HCT116 (cell line): ENCODE measurements around the gene HIVEP3. TPM values are rescaled to one million over a fixed set of nuclear protein-coding genes. Genes with fewer than 3 reads are reported as not detected.

Source experiments
- ATAC-seq: fragments of 200-7000 bp; cut with Tn5 transposase; 2 replicates; pipeline ENCODE4 v1.9.1; 2020; ENCODE audit warnings: mild to moderate bottlenecking, moderate library complexity
- BruUV-seq: library from RNA; stranded (reverse); fragments of 400-500 nt; replicated peaks from 2 replicates; lab custom pipeline; 2021; lab: Mats Ljungman, UMichigan
- CTCF ChIA-PET: fragments of 300-600 bp; sonication (Branson Sonifier 250); formaldehyde crosslinking; loops from one replicate; lab custom pipeline; 2021; ENCODE audit warnings: antibody characterized with exemption; lab: Charles Lee
- POLR2A ChIA-PET: fragments of 300-600, 350-600 bp; sonication (Branson Sonifier 250); formaldehyde crosslinking; loops from one replicate; lab custom pipeline; 2021; ENCODE audit warnings: antibody characterized with exemption; lab: Charles Lee
- RAD21 ChIA-PET, 2 experiments: fragments of 300-600 bp; sonication (Branson Sonifier 250); formaldehyde crosslinking; loops; one replicate each; lab custom pipeline; 2023; ENCODE audit warnings: low total read pairs in 2 of 2; ENCODE audit not compliant: uncharacterized antibody in 2 of 2, unreplicated experiment in 2 of 2, low non-redundant PET in 1 of 2; lab: Charles Lee
- DNase-seq: peaks from one replicate; pipeline ENCODE4 v3.0.0-alpha.2; 2010; ENCODE audit warnings: low read depth, low spot score
- H2AFZ ChIP-seq: fragments of 200-600 bp; shearing (Covaris generic), sonication (generic); 2 replicates; pipeline ENCODE4 v1.6.1; 2017; ENCODE audit warnings: low read depth, mixed run types, mixed read lengths, antibody characterized with exemption, low read length; ENCODE audit not compliant: poor library complexity, severe bottlenecking
- H3K27ac ChIP-seq: 2 replicates; pipeline ENCODE4 v1.5.1; 2012; ENCODE audit warnings: low read depth, low read length
- H3K27me3 ChIP-seq: fragments of 200-600 bp; sonication (generic); 2 replicates; pipeline ENCODE4 v1.6.1; 2016; ENCODE audit warnings: mixed run types, low read length, mixed read lengths; ENCODE audit not compliant: insufficient read depth
- H3K36me3 ChIP-seq, 2 experiments: fragments of 200-500 bp in 1 of 2; fragments of 200-600 bp in 1 of 2; sonication (Bioruptor generic) in 1 of 2; sonication (generic) in 1 of 2; 2 replicates each; pipeline versions ENCODE4 v1.5.1 to v1.6.1; 2014 to 2016; ENCODE audit warnings: low read length in 2 of 2, inconsistent platforms in 1 of 2, mixed read lengths in 1 of 2, mixed run types in 1 of 2; ENCODE audit not compliant: insufficient read depth in 2 of 2, control insufficient read depth in 1 of 2
- H3K4me1 ChIP-seq, 2 experiments: fragments of 200-600 bp in 1 of 2; sonication (generic) in 1 of 2; 2 replicates each; pipeline versions ENCODE4 v1.5.1 to v1.6.1; 2012 to 2017; ENCODE audit warnings: low read length in 2 of 2, inconsistent platforms in 1 of 2, mild to moderate bottlenecking in 1 of 2, mixed read lengths in 1 of 2, mixed run types in 1 of 2, moderate library complexity in 1 of 2; ENCODE audit not compliant: insufficient read depth in 2 of 2, control insufficient read depth in 1 of 2
- H3K4me2 ChIP-seq: fragments of 200-600 bp; sonication (generic); 2 replicates; pipeline ENCODE4 v1.6.1; 2017; ENCODE audit warnings: mixed run types, low read length, mixed read lengths
- H3K4me3 ChIP-seq, 2 experiments: fragments of 200-600 bp in 1 of 2; sonication (generic) in 1 of 2; replicated peaks in 1 of 2; 2 replicates each; pipeline ENCODE4 v1.5.1; 2011 to 2016; ENCODE audit warnings: low read length in 2 of 2, control low read depth in 1 of 2, low read depth in 1 of 2, mild to moderate bottlenecking in 1 of 2, mixed read lengths in 1 of 2, mixed run types in 1 of 2
- H3K79me2 ChIP-seq: fragments of 200-600 bp; sonication (generic); 2 replicates; pipeline ENCODE4 v1.6.1; 2017; ENCODE audit warnings: mild to moderate bottlenecking, mixed run types, low read length, moderate library complexity, mixed read lengths; ENCODE audit not compliant: insufficient read depth
- H3K9ac ChIP-seq: fragments of 200-600 bp; sonication (generic); 2 replicates; pipeline ENCODE4 v1.6.1; 2016; ENCODE audit warnings: low read length, mixed read lengths
- H3K9me2 ChIP-seq: fragments of 200-600 bp; sonication (generic), shearing (Covaris generic); 2 replicates; pipeline ENCODE4 v1.6.1; 2017; ENCODE audit warnings: mixed run types, mild to moderate bottlenecking, moderate library complexity; ENCODE audit not compliant: insufficient read depth
- H3K9me3 ChIP-seq, 2 experiments: fragments of 200-500 bp in 1 of 2; fragments of 200-600 bp in 1 of 2; sonication (Bioruptor generic) in 1 of 2; sonication (generic) in 1 of 2; 2 replicates each; pipeline ENCODE4 v1.6.1; 2014 to 2017; ENCODE audit warnings: low read length in 2 of 2, mixed read lengths in 2 of 2, inconsistent platforms in 1 of 2, low read depth in 1 of 2, mild to moderate bottlenecking in 1 of 2, mixed run types in 1 of 2, moderate library complexity in 1 of 2; ENCODE audit not compliant: control insufficient read depth in 1 of 2, insufficient read depth in 1 of 2
- H4K20me1 ChIP-seq: fragments of 200-600 bp; sonication (generic), shearing (Covaris generic); 2 replicates; pipeline ENCODE4 v1.6.1; 2017; ENCODE audit warnings: mixed run types, mild to moderate bottlenecking, moderate library complexity; ENCODE audit not compliant: insufficient read depth
- CBX3 ChIP-seq: IDR thresholded peaks from 2 replicates; pipeline ENCODE4 v1.6.1; 2012; ENCODE audit warnings: low read depth
- EGR1 ChIP-seq: IDR thresholded peaks from 2 replicates; pipeline ENCODE4 v1.6.1; 2012; ENCODE audit warnings: low read depth
- FOSL1 ChIP-seq: IDR thresholded peaks from 2 replicates; pipeline ENCODE4 v1.6.1; 2012; ENCODE audit warnings: low read depth
- JUND ChIP-seq: IDR thresholded peaks from 2 replicates; pipeline ENCODE4 v1.6.1; 2012
- POLR2A ChIP-seq: IDR thresholded peaks from 2 replicates; pipeline ENCODE4 v1.7.0; 2011; ENCODE audit warnings: borderline replicate concordance; ENCODE audit not compliant: insufficient read depth, insufficient read length; ENCODE audit errors: extremely low read depth
- RAD21 ChIP-seq: IDR thresholded peaks from 2 replicates; pipeline ENCODE4 v1.6.1; 2012; ENCODE audit warnings: low read depth, mild to moderate bottlenecking
- REST ChIP-seq: IDR thresholded peaks from 2 replicates; pipeline ENCODE4 v1.6.1; 2012; ENCODE audit warnings: low read depth
- SP1 ChIP-seq: IDR thresholded peaks from 2 replicates; pipeline ENCODE4 v1.6.1; 2012; ENCODE audit warnings: low read depth
- TCF7L2 ChIP-seq: IDR thresholded peaks from 2 replicates; pipeline ENCODE4 v1.7.0; 2011; ENCODE audit warnings: borderline replicate concordance, inconsistent platforms; ENCODE audit not compliant: insufficient read depth, insufficient read length; ENCODE audit errors: extremely low read depth
- YY1 ChIP-seq: IDR thresholded peaks from 2 replicates; pipeline ENCODE4 v1.6.1; 2011; ENCODE audit warnings: low read length, low read depth, moderate library complexity, mild to moderate bottlenecking; ENCODE audit not compliant: insufficient replicate concordance; ENCODE audit errors: extremely low read depth
- intact Hi-C: fragments of 100-400 bp; cut with micrococcal nuclease; formaldehyde crosslinking; loops from 2 replicates; pipeline ENCODE4 v1.10.0; 2022
- total RNA-seq: library from RNA; stranded (reverse); gene quantifications from one replicate; pipeline ENCODE4 v1.2.1, GENCODE V29; 2021; ENCODE audit not compliant: unreplicated experiment
- TF ChIP-seq, protein P1 (sequence below): IDR thresholded peaks from 2 replicates; pipeline ENCODE4 v1.6.1; 2011; ENCODE audit warnings: mild to moderate bottlenecking, low read length, moderate library complexity; ENCODE audit not compliant: insufficient replicate concordance; ENCODE audit errors: extremely low read depth
- TF ChIP-seq, protein P2 (sequence below): IDR thresholded peaks from 2 replicates; pipeline ENCODE4 v1.6.1; 2012
- TF ChIP-seq, protein P3 (sequence below), 3 experiments: fragments of 200-600 bp in 1 of 3; sonication (generic) in 1 of 3; IDR thresholded peaks in 2 of 3; conservative IDR thresholded peaks in 1 of 3; 2 replicates each; pipeline ENCODE4 v1.5.1; 2012 to 2017; ENCODE audit warnings: low read depth in 2 of 3, low read length in 2 of 3, antibody characterized with exemption in 1 of 3, borderline replicate concordance in 1 of 3, control low read depth in 1 of 3, mild to moderate bottlenecking in 1 of 3, mixed read lengths in 1 of 3, mixed run types in 1 of 3, moderate library complexity in 1 of 3; ENCODE audit not compliant: insufficient read depth in 1 of 3

Gene HIVEP3
- total RNA-seq, 1 experiment from 2014 or later: 7.1 TPM

- Histone ChIP-seq H2AFZ (no peak overlapping the region), H3K4me1 (peaks cover 4 to 11% of the 10 kb centered on the region in 2 experiments)
- POLR2A ChIA-PET: no interaction called here
These were observed 11.3 kb downstream of the HIVEP3 start for GRCh38 chr1:41907446-41907845.

More at GRCh38 chr1:41907446-41907845, 11.3 kb downstream of the HIVEP3 start:
- RAD21 ChIA-PET: no interaction called here
- DNase-seq (no peak), ATAC-seq (no peak)
- no peak overlapping the region for H3K9ac ChIP-seq
- no peaks in the 10 kb centered on the region for H3K79me2 ChIP-seq
- no peaks in the 10 kb centered on the region for H3K36me3 ChIP-seq
- H3K4me2 ChIP-seq: no peak overlapping the region
- CTCF ChIA-PET: no interaction called here
- H4K20me1 ChIP-seq: no peaks in the 10 kb centered on the region
- BruUV-seq: no TSS peak
- no peak overlapping the region for H3K4me3 ChIP-seq
- intact Hi-C loops: no loop called here
- no peaks in the 10 kb centered on the region for H3K9me3 ChIP-seq
- no peaks in the 10 kb centered on the region for H3K27me3 ChIP-seq
- no peak overlapping the region for H3K27ac ChIP-seq
- TF ChIP-seq, protein P1, sequence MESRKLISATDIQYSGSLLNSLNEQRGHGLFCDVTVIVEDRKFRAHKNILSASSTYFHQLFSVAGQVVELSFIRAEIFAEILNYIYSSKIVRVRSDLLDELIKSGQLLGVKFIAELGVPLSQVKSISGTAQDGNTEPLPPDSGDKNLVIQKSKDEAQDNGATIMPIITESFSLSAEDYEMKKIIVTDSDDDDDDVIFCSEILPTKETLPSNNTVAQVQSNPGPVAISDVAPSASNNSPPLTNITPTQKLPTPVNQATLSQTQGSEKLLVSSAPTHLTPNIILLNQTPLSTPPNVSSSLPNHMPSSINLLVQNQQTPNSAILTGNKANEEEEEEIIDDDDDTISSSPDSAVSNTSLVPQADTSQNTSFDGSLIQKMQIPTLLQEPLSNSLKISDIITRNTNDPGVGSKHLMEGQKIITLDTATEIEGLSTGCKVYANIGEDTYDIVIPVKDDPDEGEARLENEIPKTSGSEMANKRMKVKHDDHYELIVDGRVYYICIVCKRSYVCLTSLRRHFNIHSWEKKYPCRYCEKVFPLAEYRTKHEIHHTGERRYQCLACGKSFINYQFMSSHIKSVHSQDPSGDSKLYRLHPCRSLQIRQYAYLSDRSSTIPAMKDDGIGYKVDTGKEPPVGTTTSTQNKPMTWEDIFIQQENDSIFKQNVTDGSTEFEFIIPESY: no peak
- no peak for TF ChIP-seq FOSL1
- no peak for TF ChIP-seq SP1
- no peak for TF ChIP-seq CBX3
- TF ChIP-seq, protein P2, sequence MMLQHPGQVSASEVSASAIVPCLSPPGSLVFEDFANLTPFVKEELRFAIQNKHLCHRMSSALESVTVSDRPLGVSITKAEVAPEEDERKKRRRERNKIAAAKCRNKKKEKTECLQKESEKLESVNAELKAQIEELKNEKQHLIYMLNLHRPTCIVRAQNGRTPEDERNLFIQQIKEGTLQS: no peak
- TF ChIP-seq EGR1: no peak
- no peak for TF ChIP-seq RAD21
- TF ChIP-seq JUND: no peak
- TF ChIP-seq, protein P3, sequence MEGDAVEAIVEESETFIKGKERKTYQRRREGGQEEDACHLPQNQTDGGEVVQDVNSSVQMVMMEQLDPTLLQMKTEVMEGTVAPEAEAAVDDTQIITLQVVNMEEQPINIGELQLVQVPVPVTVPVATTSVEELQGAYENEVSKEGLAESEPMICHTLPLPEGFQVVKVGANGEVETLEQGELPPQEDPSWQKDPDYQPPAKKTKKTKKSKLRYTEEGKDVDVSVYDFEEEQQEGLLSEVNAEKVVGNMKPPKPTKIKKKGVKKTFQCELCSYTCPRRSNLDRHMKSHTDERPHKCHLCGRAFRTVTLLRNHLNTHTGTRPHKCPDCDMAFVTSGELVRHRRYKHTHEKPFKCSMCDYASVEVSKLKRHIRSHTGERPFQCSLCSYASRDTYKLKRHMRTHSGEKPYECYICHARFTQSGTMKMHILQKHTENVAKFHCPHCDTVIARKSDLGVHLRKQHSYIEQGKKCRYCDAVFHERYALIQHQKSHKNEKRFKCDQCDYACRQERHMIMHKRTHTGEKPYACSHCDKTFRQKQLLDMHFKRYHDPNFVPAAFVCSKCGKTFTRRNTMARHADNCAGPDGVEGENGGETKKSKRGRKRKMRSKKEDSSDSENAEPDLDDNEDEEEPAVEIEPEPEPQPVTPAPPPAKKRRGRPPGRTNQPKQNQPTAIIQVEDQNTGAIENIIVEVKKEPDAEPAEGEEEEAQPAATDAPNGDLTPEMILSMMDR (IDR thresholded peaks at IDR 0.05 in 2 of 3, conservative IDR thresholded peaks at IDR 0.05 in 1 of 3; ENCODE audit: borderline replicate concordance in 1 of 3, insufficient read depth in 1 of 3, low read depth in 2 of 3, low read length in 2 of 3): no peak
- TF ChIP-seq REST: no peak
- TF ChIP-seq TCF7L2: no peak
- TF ChIP-seq POLR2A: no peak
- no peak for TF ChIP-seq YY1
- H3K9me2 ChIP-seq: no peaks in the 10 kb centered on the region
